ENCODE measurements around the gene AEN.

Gene AEN

GRCh38 chr15:88664151-88664778 lies 43.1 kb downstream of the AEN start:
- no peak for DNase-seq (ENCODE audit: low read depth in 3 of 3)

- DNase-seq (ENCODE audit: low read depth in 3 of 3) = no peak
These were observed 53.5 kb downstream of the AEN start for GRCh38 chr15:88674661-88675060.

GRCh38 chr15:88678755-88679154 lies 57.6 kb downstream of the AEN start:
- DNase-seq (ENCODE audit: low read depth in 3 of 3) = no peak

GRCh38 chr15:88680241-88681001 lies 59.3 kb downstream of the AEN start:
- DNase-seq (ENCODE audit: low read depth in 3 of 3) = no peak

GRCh38 chr15:88681610-88682221 lies 60.6 kb downstream of the AEN start:
- no peak for DNase-seq (ENCODE audit: low read depth in 3 of 3)
